Lower leg skin (tissue), 4 donors: ENCODE measurements around the gene SETD5. TPM values are rescaled to one million over a fixed set of nuclear protein-coding genes. Genes with fewer than 3 reads are reported as not detected.

Source experiments
- DNase-seq, 2 donors: peaks; one replicate each; pipeline ENCODE4 v3.0.0-alpha.2; 2019; ENCODE audit warnings: low spot score in 2 of 2
- H3K4me3 ChIP-seq: fragments of 200-600 bp; sonication (generic); 2 replicates; pipeline ENCODE4 v1.5.1; 2017; ENCODE audit warnings: mild to moderate bottlenecking, low read depth; ENCODE audit not compliant: poor library complexity, severe bottlenecking
- CTCF ChIP-seq, 3 donors: fragments of 450-650 bp; IDR thresholded peaks; one replicate each; pipeline ENCODE4 v1.5.1; 2016; ENCODE audit warnings: antibody characterized with exemption in 3 of 3, mild to moderate bottlenecking in 3 of 3, moderate library complexity in 2 of 3
- POLR2A ChIP-seq, 2 donors: fragments of 450-650 bp; IDR thresholded peaks; one replicate each; pipeline ENCODE4 v1.6.1; 2016 to 2017; ENCODE audit warnings: antibody characterized with exemption in 2 of 2, mild to moderate bottlenecking in 1 of 2, moderate library complexity in 1 of 2
- WGBS, 2 donors: methylation state at CpG; one replicate each; pipeline ENCODE4 v1.1.5; 2018; 5-methylcytosine and 5-hydroxymethylcytosine counted together
- intact Hi-C: fragments of 100-400 bp; cut with DNase I; formaldehyde crosslinking; loops from one replicate; pipeline ENCODE4 v1.15.0; 2023; ENCODE audit warnings: low total_unique reads
- total RNA-seq, 4 donors: library from RNA; depleted of rRNA; stranded (reverse); fragments of >200 nt; gene quantifications; one replicate each; pipeline ENCODE4 v1.1.0, GENCODE V29; 2016

Gene SETD5
- total RNA-seq, 4 donors from 2014 or later = 77.8 to 88.1 (median 80.3) TPM

GRCh38 chr3:9439331-9439730 lies 41.9 kb downstream of the SETD5 start:
- TF ChIP-seq CTCF (IDR thresholded peaks at IDR 0.05) (no peak), POLR2A (IDR thresholded peaks at IDR 0.05) (no peak)
- intact Hi-C loops = no loop called here
- no peak overlapping the region for H3K4me3 ChIP-seq
- WGBS, 2 donors = 27 to 43% methylated on average over 1 of the region's 1 CpG
- no peak for DNase-seq

DNA sequence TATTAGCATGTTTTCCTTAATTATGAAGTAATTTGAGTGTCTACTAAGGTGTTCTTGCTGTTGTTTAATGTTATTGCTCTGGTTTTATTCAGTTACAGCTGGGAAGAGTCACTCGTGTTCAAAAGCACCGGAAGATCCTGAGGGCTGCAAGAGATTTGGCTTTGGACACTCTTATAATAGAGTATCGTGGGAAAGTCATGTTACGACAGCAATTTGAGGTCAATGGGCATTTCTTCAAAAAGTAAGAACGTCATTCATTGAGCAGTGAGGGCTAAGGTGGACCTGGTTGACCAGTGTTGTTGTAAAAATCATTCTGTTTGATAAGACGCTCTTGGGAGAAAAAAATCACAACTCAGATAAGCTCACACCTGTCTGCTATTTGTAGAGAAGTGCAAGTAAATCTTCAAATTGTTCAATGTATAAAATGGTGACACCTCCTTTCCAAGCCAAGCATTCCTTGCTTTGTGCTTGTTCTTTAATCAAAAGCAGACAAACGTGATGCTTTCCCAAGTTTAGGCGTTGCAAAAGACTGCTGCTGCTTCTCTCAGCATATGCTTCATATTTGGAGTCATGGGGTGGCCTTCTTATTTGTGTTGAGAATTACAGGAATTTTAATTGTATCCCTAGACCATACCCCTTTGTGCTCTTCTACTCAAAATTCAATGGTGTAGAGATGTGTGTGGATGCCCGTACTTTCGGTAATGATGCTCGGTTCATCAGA lies 44.2 kb downstream of the SETD5 start:
- intact Hi-C loops = no loop called here
- 83 to 84% methylated on average over 11 of the region's 11 CpGs for WGBS, 2 donors
- no peak for DNase-seq
- H3K4me3 ChIP-seq = no peak overlapping the region
- no peak for TF ChIP-seq POLR2A (IDR thresholded peaks at IDR 0.05)
- TF ChIP-seq CTCF (IDR thresholded peaks at IDR 0.05) = no peak

DNA sequence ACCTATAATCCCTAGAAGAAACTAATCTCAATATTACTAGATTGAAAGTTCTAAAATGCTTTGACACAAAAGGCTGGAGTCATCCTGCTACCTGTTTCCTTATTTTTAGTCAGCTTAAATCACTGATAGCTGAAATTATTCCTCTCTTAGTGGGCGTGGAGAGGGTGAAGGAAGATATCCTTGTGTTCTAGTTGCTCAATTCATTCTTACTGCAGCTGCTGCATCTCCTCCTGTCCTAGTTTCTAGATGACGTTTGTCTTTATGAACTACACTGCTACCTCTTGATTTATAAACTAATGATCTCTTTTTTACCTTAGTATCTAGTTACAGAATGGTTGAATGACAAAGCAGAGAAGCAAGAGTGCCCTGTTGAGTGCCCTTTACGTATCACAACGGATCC lies 50.7 kb downstream of the SETD5 start:
- no peak for TF ChIP-seq POLR2A (IDR thresholded peaks at IDR 0.05)
- no peak for TF ChIP-seq CTCF (IDR thresholded peaks at IDR 0.05)
- intact Hi-C loops = no loop called here
- H3K4me3 ChIP-seq = no peak overlapping the region
- DNase-seq = no peak
- WGBS, 2 donors = 81 to 85% methylated on average over 4 of the region's 4 CpGs

DNA sequence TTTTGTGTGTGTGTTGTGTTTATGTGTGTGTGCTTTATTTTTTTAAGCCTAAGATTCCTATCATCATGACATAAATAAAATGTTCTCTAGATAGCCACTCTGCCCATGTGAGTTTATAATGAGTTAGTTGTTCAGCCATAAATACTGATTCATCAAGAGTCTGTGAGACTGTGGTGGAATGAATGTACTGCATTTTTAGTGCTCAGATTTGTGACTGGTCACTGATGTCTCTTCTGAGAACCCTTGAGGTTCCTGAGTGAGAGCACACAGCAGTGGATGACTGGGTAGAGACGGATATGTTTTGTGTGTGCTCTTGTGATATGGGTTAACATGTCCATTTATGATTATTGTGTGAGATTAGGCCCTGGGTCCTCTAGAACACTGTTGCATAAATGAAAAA lies 51.2 kb downstream of the SETD5 start:
- no peak overlapping the region for H3K4me3 ChIP-seq
- intact Hi-C loops = no loop called here

GRCh38 chr3:9450126-9450525 lies 52.7 kb downstream of the SETD5 start:
- intact Hi-C loops = no loop called here
- no peak for DNase-seq
- no peak for TF ChIP-seq CTCF (IDR thresholded peaks at IDR 0.05)
- TF ChIP-seq POLR2A (IDR thresholded peaks at IDR 0.05) = no peak
- WGBS, 2 donors = 85 to 92% methylated on average over 1 of the region's 1 CpG
- no peak overlapping the region for H3K4me3 ChIP-seq

More for the DNA sequence above, 51.2 kb downstream of the SETD5 start:
- no peak for TF ChIP-seq CTCF (IDR thresholded peaks at IDR 0.05)
- TF ChIP-seq POLR2A (IDR thresholded peaks at IDR 0.05) = no peak
- WGBS, 2 donors = 89% methylated on average over 1 of the region's 1 CpG
- no peak for DNase-seq

- intact Hi-C loops = no loop called here
- no peak for TF ChIP-seq POLR2A (IDR thresholded peaks at IDR 0.05)
- no peak for TF ChIP-seq CTCF (IDR thresholded peaks at IDR 0.05)
- 90 to 95% methylated on average over 2 of the region's 2 CpGs for WGBS, 2 donors
- no peak for DNase-seq
- no peak overlapping the region for H3K4me3 ChIP-seq
These were observed 53.6 kb downstream of the SETD5 start for GRCh38 chr3:9450991-9451390.
